ENCODE data around the gene MCC.
A peak's percentile ranks its signal among the peaks of the same experiment; 100 is the strongest.
"Not testable (repeated sequence)": the region's sequence is repeated elsewhere in the genome, so short reads cannot be mapped to it uniquely, and the experiment has no call there.

MCC gene

GRCh38 chr5:113405530-113405929, 82.7 kb downstream of the MCC start:
- no peak for DNase-seq

- DNase-seq: no peak
These were observed 84.0 kb downstream of the MCC start for GRCh38 chr5:113404269-113404668.

GRCh38 chr5:113397986-113398385, 90.3 kb downstream of the MCC start:
- DNase-seq: not testable (repeated sequence)

- DNase-seq: no peak
These were observed 91.2 kb downstream of the MCC start for GRCh38 chr5:113397046-113397445.

- no peak for DNase-seq
These were observed 93.6 kb downstream of the MCC start for GRCh38 chr5:113394658-113395057.

GRCh38 chr5:113390224-113390623, 98.0 kb downstream of the MCC start:
- DNase-seq: no peak

GRCh38 chr5:113389116-113389515, 99.1 kb downstream of the MCC start:
- no peak for DNase-seq

- DNase-seq: no peak
These were observed 100.4 kb downstream of the MCC start for GRCh38 chr5:113387844-113388243.

- no peak for DNase-seq
These were observed 103.4 kb downstream of the MCC start for GRCh38 chr5:113384782-113385285.

- DNase-seq: no peak
These were observed 105.5 kb downstream of the MCC start for GRCh38 chr5:113382731-113383130.

GRCh38 chr5:113381791-113382190, 106.5 kb downstream of the MCC start:
- DNase-seq: no peak

GRCh38 chr5:113380807-113381326, 107.4 kb downstream of the MCC start:
- no peak for DNase-seq

- DNase-seq: no peak
These were observed 108.1 kb downstream of the MCC start for GRCh38 chr5:113379936-113380806.

GRCh38 chr5:113378959-113379541, 109.2 kb downstream of the MCC start:
- DNase-seq: peak; percentile 40 to 74

GRCh38 chr5:113378514-113378913, 109.7 kb downstream of the MCC start:
- DNase-seq: no peak

- DNase-seq: no peak
These were observed 110.2 kb downstream of the MCC start for GRCh38 chr5:113378081-113378480.

GRCh38 chr5:113376640-113377039, 111.6 kb downstream of the MCC start:
- no peak for DNase-seq

- DNase-seq: no peak
These were observed 112.7 kb downstream of the MCC start for GRCh38 chr5:113375480-113376060.

GRCh38 chr5:113373426-113373825, 114.8 kb downstream of the MCC start:
- DNase-seq: no peak

- peak in 1 of 2 experiments; percentile 7 for DNase-seq
These were observed 116.5 kb downstream of the MCC start for GRCh38 chr5:113371721-113372196.

- no peak for DNase-seq
These were observed 120.7 kb downstream of the MCC start for GRCh38 chr5:113367586-113367985.

GRCh38 chr5:113364466-113364865, 123.8 kb downstream of the MCC start:
- DNase-seq: no peak

- no peak for DNase-seq
These were observed 126.6 kb downstream of the MCC start for GRCh38 chr5:113361701-113362100.
